ENCODE data around the gene TPPP.
"Not testable (repeated sequence)": the region's sequence is repeated elsewhere in the genome, so short reads cannot be mapped to it uniquely, and the experiment has no call there.

DNA sequence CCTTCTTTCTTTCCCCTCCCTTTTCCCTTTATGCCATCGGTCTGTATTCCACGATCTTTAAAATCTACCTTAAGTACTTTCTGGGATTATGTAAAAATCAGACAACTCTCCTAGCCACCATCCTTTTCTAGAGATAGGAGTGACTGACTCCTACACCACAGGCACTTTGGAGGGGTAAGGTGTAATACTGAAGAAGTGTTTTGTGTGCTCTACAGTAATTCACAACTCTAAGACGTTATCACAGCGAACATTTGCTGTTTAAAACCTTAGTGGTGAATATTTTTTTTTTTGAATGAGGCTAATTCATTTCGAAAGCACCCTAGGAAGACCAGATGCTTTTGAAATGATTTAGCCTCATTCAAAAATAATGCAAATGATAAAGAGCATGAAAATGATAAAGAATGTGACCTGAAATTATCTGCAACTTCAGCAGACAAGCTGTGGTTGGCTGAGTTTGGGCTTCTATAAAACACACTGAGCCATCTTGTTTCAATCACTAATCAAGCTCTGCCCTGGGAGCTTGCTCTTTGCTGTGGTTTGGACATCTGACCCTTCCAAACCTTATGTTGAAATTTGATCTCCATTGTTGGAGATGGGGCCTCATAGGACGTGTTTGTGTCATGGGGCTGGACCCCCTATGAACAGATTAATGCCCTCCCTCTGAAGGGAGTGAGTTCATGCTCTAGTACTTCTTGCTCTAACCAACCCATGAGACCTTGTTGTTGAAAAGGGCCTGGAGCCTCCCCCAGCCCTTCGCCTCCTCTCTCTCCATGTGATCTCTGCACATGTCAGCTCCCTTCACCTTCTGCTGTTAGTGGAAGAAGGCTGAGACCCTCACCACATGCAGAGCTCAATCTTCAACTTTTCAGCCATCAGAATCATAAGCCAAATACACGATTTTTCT, 21.3 kb upstream of the TPPP start:
- TF ChIP-seq, protein P1, sequence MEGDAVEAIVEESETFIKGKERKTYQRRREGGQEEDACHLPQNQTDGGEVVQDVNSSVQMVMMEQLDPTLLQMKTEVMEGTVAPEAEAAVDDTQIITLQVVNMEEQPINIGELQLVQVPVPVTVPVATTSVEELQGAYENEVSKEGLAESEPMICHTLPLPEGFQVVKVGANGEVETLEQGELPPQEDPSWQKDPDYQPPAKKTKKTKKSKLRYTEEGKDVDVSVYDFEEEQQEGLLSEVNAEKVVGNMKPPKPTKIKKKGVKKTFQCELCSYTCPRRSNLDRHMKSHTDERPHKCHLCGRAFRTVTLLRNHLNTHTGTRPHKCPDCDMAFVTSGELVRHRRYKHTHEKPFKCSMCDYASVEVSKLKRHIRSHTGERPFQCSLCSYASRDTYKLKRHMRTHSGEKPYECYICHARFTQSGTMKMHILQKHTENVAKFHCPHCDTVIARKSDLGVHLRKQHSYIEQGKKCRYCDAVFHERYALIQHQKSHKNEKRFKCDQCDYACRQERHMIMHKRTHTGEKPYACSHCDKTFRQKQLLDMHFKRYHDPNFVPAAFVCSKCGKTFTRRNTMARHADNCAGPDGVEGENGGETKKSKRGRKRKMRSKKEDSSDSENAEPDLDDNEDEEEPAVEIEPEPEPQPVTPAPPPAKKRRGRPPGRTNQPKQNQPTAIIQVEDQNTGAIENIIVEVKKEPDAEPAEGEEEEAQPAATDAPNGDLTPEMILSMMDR (IDR thresholded peaks at IDR 0.05; ENCODE audit: insufficient read depth, low read length, poor library complexity, severe bottlenecking): not testable (repeated sequence)
- TF ChIP-seq EZH2phosphoT487 (conservative IDR thresholded peaks at IDR 0.05; ENCODE audit: low read length): not testable (repeated sequence)
